HG02678 (cell line): ENCODE data around the gene C5orf63.
"Not testable (repeated sequence)": the region's sequence is repeated elsewhere in the genome, so short reads cannot be mapped to it uniquely, and the experiment has no call there.

Experiments used
- ATAC-seq: cut with Tn5 transposase; IDR thresholded peaks from one replicate; pipeline ENCODE4 v1.9.1; 2021; ENCODE audit warnings: mild to moderate bottlenecking, moderate library complexity; ENCODE audit not compliant: unreplicated experiment

The C5orf63 gene

GRCh38 chr5:127010362-127010761, 62.9 kb downstream of the C5orf63 start:
- no peak for ATAC-seq

GRCh38 chr5:127009784-127010183, 63.5 kb downstream of the C5orf63 start:
- ATAC-seq, result no peak

GRCh38 chr5:127008300-127008975, 64.9 kb downstream of the C5orf63 start:
- no peak for ATAC-seq

- no peak for ATAC-seq
These were observed 65.8 kb downstream of the C5orf63 start for GRCh38 chr5:127007522-127007921.

- ATAC-seq, result no peak
These were observed 66.6 kb downstream of the C5orf63 start for GRCh38 chr5:127006744-127007143.

- not testable (repeated sequence) for ATAC-seq
These were observed 68.0 kb downstream of the C5orf63 start for GRCh38 chr5:127005282-127005681.

- no peak for ATAC-seq
These were observed 68.6 kb downstream of the C5orf63 start for GRCh38 chr5:127004721-127005120.

- ATAC-seq, result no peak
These were observed 69.4 kb downstream of the C5orf63 start for GRCh38 chr5:127003798-127004495.

GRCh38 chr5:127002390-127002789, 70.9 kb downstream of the C5orf63 start:
- ATAC-seq, result no peak

- ATAC-seq, result no peak
These were observed 71.5 kb downstream of the C5orf63 start for GRCh38 chr5:127001621-127002296.
